ENCODE measurements around the gene HIPK4.
A peak's percentile ranks its signal among the peaks of the same experiment; 100 is the strongest.
"Not testable (repeated sequence)": the region's sequence is repeated elsewhere in the genome, so short reads cannot be mapped to it uniquely, and the experiment has no call there.

The HIPK4 gene

DNA sequence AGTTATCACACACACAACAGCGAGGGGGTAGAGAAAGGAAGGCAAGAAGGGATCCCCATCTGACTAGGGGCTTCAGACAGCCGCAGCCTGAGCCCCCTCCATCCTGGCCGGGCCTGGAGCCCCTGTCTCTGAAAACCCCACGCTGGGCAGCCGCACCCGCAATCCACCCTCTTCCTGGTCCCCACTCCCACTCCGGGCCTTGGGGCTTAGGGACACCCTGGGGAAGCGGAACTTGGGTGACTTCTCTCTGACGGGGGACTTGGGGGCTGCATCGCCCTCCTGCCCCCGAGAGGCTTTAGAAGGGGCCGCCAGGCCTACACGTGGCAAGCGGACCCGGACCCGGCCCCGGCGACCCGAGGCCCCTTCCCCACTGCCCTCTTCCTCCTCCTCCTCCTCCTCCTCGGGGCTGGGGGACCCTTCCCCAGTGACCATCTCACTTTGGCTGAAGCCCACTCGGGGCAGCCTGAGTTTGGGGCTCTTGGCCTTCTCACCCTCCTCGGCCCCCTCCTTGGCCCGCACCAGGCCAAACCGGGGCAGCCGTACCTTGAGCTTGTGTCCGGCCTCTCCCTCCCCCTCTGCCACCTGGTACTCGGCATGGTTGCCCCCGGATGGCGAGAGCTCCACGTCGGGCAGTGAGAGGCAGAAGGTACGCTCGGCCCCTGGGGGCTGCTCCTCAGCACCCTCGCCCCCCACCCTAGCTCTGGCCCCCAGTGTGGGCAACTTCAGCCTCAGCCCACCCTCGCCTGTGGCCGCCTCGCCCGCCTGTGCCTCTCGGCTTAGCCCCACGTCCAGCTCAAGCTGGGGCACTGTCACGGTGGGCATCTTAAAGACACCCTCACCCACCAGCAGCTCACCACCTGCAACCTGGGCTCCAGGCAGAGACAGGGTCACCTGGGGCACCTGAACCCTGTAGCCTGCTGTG lies 4.2 kb upstream of the HIPK4 start:
- DNase-seq (ENCODE audit: low spot score), result no peak

DNA sequence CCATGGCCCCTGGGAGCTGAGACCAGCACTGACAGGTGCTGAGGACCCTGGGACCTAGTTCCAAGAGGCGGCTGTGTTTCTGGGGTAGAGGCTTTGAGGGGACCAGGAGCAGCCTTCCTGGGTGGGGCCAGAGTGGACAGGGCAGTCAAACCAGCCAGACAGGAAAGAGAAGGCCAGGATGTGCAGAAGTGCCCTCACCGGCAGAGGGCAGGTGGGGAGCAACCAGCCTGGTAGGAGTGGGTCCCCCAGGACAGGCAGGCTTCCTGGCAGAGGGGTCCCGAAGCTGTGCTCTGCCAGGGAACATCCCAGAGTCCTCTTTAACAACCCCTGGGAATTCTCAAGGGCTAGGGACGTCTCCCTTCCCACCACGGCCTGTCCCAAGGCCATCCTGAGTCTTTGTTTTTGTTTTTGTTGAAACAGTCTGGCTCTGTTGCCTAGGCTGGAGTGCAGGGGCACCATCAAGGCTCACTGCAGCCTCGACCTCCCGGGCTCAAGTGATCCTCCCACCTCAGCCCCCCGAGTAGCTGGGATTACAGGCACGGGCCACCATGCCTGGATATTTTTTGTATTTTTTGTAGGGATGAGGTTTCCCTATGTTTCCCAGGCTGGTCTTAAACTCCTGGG lies 3.0 kb upstream of the HIPK4 start:
- peak; percentile 42 for DNase-seq (ENCODE audit: low spot score)

DNA sequence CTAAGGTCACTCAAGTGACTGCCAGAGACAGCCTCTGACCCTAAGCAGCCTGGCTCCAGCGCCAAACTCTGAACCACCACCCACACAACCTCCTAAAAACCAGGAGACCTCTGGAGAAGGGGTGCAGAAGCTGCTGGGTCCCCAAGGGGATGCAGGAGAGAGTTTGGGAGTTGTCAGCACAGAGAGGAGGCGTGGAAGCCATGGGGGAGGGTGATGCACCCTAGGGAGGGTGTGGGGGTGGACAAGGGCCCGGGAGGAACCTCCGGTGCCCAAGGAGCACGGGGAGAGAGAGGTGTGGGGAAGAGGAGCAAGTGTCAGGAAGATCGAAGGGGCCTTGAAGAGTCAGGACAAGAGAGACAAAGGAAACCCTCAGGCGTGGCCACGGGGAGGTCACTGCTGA lies 2.1 kb upstream of the HIPK4 start:
- DNase-seq (ENCODE audit: low spot score), result no peak

DNA sequence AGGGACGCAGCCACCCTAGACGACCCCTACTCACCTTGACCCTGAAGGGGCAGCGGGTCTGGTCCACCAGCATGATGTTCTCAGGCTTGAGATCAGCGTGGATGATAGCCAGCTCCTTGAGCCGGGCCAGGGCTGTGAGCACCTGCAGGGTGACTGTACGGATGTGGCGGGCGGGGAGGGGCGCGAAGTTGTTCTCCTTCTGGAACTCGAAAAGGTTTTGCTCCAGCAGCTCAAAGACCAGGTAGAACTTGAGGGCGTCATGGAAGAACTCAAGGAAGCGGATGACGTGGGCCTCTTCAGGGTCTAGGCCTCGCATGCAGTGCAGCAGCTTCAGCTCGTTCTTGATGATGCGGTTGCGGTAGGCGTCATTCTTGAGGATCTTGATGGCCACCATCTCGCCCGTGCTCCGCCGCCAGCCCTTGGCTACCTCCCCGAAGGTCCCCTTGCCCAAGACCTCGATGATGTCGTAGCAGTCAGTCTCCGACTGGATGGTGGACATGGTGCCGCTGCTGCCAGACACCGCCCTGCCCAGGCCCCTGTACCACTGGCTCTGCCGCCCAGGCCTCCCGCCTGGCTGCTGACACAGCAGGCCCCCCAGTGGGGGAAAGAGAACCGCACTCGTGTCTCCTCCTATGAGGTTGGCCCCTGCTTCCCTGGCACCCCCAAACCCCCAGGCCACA lies 437 bp downstream of the HIPK4 start:
- no peak for DNase-seq (ENCODE audit: low spot score)

DNA sequence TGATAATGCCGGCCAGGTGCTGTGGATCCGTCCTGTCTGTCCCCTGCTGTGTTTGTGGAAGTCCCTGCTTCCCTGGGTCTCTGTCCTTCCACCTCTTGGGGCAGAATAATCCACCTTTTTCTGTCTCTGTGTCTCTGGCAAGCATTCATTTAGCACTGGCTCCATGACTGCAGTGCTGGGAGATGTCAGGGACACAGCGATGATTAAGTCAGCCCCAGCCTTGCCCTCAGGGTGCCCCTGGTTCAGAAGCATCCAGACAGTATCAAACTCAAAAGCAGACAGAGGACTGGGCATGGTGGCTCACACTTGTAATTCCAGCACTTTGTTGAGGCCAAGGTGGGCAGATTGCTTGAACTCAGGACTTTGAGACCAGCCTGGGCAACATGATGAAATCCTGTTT lies 1.5 kb downstream of the HIPK4 start:
- no peak for DNase-seq (ENCODE audit: low spot score)

DNA sequence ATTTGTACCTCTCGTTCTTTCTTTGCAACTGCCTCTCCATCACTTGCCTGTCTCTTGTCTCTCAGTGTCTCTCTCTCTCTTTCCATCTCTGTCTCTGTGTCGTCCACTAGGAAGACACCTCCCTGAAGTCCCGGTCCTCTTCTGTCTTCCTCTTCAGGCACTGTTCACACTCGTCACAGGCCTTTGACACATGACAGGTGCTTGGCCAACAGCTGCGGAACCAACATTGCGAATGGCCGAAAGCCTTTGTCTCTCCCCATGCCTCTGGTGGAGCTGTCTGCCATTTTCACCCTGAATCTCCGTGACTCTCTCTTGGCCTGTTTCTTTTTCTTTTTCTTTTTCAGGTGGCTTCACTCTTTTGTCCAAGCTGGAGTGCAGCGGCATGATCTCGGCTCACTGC lies 2.8 kb downstream of the HIPK4 start:
- DNase-seq (ENCODE audit: low spot score), result no peak

DNA sequence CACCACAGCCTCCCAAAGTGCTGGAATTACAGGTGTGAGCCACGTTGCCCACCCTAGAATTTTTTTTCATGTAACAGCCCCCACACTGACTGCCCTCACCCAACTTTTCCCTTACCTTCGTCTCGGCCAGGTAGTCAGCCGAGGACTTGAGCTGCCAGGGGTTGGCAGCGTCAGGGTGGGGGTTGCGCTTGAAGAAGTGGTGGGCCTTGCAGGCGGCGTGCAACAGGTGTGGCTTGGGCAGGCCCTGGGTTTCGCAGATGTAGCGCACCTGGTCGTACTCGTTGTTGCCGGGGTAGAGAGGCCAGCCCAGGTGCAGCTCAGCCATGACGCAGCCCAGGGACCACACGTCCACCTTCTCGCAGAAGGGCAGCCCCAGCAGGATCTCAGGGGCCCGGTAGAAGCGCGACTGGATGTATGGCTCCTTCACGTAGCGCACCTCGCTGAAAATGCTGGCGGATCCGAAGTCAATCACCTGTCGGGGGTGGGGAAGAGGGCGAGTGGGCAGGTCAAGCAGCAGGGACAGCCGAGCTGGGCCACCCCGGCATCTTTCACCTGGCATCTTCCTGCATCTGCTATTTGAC lies 6.2 kb downstream of the HIPK4 start:
- no peak for DNase-seq (ENCODE audit: low spot score)

DNA sequence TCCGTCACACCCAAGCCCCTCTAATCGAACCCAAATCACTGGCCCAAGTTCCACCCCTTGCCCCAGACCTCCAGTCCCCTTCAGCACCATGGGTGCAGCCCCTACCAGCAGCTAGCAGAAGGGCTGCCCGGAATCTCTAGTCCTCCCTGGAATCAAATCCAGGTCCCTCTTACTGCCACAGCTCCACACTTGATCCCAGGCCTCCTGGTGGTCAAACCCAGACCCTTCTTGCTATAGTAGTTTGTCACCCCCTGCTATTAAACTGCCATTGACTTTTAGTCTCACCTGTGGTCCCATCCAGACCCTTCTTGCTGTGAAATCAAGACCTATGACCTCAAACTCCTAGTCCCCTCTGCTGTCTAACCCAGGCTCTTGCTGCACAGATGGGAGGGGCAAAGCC lies 8.7 kb downstream of the HIPK4 start:
- DNase-seq (ENCODE audit: low spot score), result no peak

DNA sequence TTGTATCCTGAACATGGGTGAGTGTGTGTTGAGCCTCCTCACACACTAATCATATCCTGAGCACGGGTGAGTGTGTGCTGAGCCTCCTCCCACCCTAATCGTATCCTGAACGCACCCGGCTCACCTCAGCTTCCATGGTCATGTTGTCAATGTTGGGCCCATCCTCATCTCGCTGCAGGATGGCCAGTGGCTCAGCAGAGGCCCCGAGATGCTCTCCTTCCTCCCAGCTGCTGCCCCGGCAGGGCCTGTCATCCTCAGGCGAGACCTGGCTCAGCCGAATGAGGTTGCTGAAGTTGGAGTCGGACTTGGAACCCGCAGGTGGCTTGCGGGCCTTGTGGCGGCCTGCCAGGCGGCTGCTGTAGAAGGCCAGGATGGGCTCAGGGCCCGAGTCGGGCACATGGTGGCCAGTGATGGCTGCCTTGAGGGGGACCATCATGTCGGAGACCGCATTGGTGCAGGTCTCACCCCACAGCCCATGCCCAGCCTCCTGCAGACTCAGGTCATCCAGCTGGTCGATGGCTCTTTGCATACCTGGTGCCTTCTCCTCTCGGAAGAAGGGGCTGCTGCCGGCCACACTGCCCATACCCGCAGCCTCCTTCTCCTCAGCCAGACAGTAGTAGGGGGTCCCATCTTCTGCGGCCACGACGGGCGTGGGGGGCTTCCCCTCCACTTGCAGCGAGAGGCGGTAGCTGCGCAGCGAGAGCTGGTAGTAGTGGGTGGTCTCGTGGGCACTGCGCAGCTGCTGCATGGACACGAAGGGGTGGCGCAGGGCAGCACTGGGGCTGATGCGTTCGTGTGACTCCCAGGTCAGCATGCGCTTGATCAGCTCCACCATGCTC lies 9.6 kb downstream of the HIPK4 start:
- DNase-seq (ENCODE audit: low spot score), result no peak

DNA sequence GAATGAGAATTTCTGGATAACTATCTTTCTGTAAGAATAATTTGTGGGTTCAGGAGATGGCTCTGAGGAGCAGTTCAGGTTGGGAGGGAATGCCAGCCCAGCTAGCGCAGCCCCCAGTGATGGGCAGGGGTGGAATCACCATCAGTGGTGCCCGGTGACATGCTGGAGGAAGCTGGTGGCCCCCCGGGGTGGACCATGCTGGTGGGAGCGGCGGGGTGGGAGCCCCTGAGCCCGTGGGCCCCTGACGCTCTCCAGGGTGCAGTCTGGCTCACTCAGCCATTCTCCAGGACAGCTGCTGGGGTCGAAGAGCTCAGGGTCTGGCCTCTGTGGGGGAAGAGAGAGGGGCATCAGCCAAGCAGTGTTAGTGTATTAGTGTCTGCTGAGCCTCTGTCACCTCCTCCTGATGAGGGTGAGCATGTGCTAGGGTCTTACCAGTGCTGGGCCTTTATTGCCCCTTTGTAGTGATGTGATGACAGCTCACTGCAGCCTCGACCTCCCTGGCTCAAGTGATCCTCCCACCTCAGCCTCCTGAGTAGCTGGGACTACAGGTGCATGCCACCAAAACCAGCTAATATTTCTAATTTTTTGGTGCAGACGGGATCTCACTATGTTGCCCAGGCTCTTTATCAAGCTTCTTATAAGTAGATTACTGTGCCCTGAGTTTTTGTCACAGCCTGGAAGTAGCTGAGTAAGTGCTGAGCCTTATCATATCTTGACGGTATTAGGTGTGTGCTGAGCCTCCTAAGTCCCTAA lies 10.4 kb downstream of the HIPK4 start:
- no peak for DNase-seq (ENCODE audit: low spot score)

DNA sequence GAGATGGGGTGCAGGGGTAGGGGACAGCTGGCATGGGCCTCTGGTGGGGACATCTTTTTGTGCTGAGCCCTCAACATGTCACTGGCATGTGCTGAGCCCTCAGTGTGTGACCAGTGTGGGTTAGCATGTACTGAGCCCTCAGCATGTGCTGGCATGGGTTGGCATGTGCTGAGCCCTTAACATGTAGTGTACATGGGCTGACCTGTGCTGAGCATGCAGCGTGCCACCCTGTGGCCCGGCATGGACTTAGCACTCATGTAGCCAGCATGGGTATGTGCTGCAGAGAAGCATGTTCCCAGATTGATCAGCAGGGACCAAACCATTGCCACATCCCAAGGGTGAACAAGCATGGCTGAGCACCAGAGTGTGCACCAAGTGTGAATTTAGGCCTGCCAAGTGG lies 11.5 kb downstream of the HIPK4 start:
- no peak for DNase-seq (ENCODE audit: low spot score)

DNA sequence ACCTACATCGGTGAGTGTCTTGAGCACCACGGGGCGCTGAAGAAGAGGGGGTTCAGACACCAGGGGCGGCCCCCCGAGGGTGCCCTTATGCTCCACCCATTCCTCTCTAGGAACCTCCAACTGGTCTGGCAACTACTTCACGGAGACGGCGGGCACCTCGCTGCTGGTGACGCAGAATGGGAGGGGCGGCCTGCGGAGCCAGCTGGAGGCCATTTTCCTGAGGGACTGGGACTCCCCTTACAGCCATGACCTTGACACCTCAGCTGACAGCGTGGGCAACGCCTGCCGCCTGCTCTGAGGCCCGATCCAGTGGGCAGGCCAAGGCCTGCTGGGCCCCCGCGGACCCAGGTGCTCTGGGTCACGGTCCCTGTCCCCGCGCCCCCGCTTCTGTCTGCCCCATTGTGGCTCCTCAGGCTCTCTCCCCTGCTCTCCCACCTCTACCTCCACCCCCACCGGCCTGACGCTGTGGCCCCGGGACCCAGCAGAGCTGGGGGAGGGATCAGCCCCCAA lies 12.1 kb downstream of the HIPK4 start:
- no peak for DNase-seq (ENCODE audit: low spot score)

DNA sequence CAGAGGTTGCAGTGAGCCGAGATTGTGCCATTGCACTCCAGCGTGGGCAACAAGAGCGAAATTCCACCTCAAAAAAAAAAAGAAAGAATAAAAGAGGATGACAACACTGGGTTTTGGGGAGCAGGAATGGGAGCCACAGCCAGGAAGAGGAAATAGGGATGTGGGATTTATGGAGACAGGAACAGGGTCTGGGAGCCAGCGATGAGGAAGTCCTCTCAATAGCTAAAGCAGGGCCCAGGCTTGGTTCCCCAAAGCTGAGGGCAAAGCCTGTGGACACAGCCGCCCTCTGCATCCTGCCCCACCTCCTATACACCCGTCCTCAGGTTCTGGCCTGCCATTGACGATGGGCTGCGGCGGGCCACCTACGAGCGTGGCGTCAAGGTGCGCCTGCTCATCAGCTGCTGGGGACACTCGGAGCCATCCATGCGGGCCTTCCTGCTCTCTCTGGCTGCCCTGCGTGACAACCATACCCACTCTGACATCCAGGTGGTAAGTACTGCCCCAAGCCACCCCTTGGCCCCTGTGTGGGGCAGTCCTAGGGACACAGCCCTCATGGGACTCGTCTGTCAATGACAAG lies 13.6 kb downstream of the HIPK4 start:
- DNase-seq (ENCODE audit: low spot score), result no peak

DNA sequence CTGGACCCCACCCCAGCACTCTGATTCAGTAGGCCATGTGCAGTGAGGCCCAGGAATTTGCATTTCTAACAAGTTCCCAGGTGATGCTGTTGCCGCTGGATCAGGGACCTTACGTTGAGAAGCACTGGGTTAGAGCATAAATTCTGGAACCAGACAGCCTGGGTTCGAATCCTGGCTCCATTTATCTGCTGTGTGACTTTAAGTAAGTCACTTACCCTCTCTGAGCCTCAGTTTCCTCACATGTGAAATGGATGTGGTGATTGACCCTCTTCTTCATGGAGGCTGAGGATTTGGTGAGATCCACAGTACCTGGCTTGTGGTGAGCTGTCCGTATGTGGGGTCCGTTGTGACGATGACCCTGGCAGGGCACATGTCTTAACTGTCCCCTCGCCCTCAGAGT lies 15.9 kb downstream of the HIPK4 start:
- DNase-seq (ENCODE audit: low spot score), result no peak

DNA sequence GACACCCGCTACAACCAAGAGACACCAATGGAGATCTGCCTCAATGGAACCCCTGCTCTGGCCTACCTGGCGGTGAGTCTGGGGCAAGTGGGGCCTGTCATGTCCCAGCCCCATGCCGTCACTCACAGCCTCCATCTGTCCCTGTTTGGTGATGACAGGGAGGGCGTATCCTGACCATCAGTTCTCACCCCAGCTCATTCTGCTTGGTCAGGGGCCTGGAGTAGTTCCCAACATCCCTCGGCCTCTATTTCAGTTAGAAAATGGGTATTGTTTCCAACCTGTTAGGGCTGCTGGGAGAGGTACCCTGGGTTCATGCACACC lies 18.2 kb downstream of the HIPK4 start:
- no peak for DNase-seq (ENCODE audit: low spot score)

DNA sequence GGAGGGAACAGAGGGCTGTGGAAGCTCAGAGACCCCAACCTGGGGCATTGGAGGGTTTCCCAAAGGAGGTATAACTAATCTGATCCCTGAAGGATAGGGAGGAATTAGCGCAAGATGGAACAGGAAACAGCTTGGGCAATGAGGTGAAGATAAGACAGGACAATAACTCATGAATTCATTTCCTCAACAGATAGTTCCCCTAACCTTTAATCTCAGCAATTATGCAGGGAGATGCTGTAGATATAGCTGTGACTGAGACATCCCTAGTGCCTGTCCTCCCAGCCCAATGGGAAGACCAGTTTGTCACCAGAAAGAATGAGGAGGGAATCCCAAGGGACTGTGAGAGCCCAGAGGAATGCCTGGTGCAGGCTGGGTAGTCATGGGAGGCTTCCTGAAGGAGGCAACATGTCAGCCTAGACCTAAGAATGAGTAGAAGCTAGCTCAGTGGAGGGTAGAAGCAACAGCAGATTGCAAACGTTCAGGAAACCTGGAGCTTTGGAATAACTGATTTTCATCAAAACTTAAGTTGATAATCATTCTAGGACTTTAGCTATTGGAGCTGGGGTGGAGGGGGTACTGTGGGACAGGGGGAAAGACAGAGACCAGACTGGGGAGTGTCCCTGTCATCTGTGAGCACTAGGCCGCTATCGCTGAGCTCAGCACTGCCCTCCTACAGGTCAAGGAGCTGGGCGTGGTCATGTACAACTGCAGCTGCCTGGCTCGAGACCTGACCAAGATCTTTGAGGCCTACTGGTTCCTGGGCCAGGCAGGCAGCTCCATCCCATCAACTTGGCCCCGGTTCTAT lies 18.8 kb downstream of the HIPK4 start:
- DNase-seq (ENCODE audit: low spot score), result no peak

DNA sequence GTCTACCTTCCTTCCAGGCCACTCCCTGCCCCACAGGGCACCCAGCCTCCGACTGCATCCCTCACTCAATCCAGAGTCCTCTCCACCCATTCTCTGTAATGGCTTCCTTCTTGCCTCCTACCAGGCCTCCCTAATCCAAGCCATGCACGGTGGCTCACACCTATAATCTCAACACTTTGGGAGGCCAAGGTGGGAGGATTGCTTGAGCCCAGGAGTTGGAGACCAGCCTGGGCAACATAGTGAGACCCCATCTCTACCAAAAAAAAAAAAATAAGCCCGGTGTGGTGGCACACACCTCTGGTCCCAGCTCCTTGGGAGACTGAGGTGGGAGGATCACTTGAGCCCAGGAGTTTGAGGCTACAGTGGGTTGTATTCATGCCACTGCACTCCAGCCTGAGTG lies 19.7 kb downstream of the HIPK4 start:
- DNase-seq (ENCODE audit: low spot score), result not testable (repeated sequence)

DNA sequence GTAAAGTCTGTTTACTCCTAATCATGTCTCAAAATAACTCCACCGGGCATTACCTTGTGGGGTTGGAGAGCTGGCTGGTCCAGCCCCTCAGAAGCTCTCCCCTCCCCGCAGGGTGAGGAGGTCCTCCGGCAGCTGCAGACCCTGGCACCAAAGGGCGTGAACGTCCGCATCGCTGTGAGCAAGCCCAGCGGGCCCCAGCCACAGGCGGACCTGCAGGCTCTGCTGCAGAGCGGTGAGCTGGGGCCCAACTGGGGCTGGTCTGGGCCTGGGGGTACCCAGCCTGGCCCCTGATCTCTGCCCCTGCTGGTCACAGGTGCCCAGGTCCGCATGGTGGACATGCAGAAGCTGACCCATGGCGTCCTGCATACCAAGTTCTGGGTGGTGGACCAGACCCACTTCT lies 20.2 kb downstream of the HIPK4 start:
- DNase-seq (ENCODE audit: low spot score), result no peak

DNA sequence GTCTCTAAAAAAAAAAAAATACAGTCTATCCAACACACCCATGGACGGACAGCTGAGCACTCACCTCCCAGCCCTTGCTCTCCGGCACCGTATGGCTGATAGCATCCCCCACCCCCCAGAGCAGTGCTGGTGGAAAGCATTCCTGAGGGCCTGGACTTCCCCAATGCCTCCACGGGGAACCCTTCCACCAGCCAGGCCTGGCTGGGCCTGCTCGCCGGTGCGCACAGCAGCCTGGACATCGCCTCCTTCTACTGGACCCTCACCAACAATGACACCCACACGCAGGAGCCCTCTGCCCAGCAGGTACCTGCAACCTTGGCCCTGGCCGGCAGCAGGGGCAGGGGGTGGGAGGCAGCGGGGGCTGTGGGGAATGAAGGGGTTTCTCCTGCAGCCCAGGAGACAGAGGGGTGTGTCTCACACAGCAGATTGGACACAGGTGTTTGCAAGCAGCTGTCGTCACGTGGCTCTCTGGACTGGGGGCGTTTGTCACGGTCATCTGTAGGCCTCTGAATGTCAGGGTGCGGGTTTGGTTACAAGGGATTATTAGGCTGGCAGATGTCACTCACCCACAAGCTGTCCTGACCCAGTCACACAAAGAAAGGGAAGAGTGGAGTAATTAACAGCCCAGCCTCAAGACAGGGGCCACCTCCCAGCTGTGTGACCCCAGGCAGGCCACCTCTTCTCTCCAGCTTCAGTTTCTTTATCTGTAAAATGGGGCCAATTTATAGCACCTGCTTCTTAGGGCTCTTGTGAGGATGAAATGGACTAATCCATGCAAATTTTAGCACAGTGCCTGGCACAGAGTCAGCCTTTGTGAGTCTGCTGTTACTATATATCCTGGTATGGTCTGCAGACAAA lies 22.2 kb downstream of the HIPK4 start:
- no peak for DNase-seq (ENCODE audit: low spot score)
